Aorta (tissue), 5 donors: ENCODE data around the gene KRCC1. TPM values are rescaled to one million over a fixed set of nuclear protein-coding genes. Genes with fewer than 3 reads are reported as not detected.

Source experiments
- ATAC-seq: fragments of 200-7000 bp; cut with Tn5 transposase; one replicate; pipeline ENCODE4 v1.9.1; 2022; ENCODE audit warnings: moderate library complexity; ENCODE audit not compliant: low FRiP score
- DNase-seq, 2 donors: peaks; one replicate each; pipeline ENCODE4 v3.0.0-alpha.2; 2020
- H3K27ac ChIP-seq, 2 donors: one replicate each; pipeline ENCODE4 v1.5.1; 2013; ENCODE audit warnings: low read length in 2 of 2, mild to moderate bottlenecking in 2 of 2, moderate library complexity in 2 of 2, control low read depth in 1 of 2, inconsistent platforms in 1 of 2, low read depth in 1 of 2
- H3K27me3 ChIP-seq, 2 donors: one replicate each; pipeline ENCODE4 v1.6.1; 2013; ENCODE audit warnings: control low read depth in 1 of 2, low read length in 1 of 2, mild to moderate bottlenecking in 1 of 2, moderate library complexity in 1 of 2; ENCODE audit not compliant: insufficient read depth in 2 of 2, control insufficient read depth in 1 of 2
- H3K36me3 ChIP-seq, 2 donors: one replicate each; pipeline ENCODE4 v1.6.1; 2013; ENCODE audit warnings: control low read depth in 1 of 2, low read length in 1 of 2, mild to moderate bottlenecking in 1 of 2; ENCODE audit not compliant: insufficient read depth in 2 of 2, control insufficient read depth in 1 of 2
- H3K4me1 ChIP-seq, 2 donors: one replicate each; pipeline ENCODE4 v1.6.1; 2013; ENCODE audit warnings: low read length in 2 of 2, control low read depth in 1 of 2, mild to moderate bottlenecking in 1 of 2, moderate library complexity in 1 of 2; ENCODE audit not compliant: insufficient read depth in 2 of 2, control insufficient read depth in 1 of 2
- H3K4me3 ChIP-seq, 2 donors: one replicate each; pipeline ENCODE4 v1.5.1; 2013; ENCODE audit warnings: low read length in 2 of 2, control low read depth in 1 of 2, mild to moderate bottlenecking in 1 of 2
- H3K9me3 ChIP-seq: one replicate; pipeline ENCODE4 v1.6.1; 2013; ENCODE audit warnings: mild to moderate bottlenecking, low read length; ENCODE audit not compliant: control insufficient read depth
- WGBS, 2 donors: extraction: QIAGEN DNeasy Blood & Tissue Kit; methylation state at CpG; one replicate each; pipeline ENCODE4 v1.1.7; 2013; 5-methylcytosine and 5-hydroxymethylcytosine counted together
- intact Hi-C, 2 donors: fragments of 100-400 bp; cut with DNase I; formaldehyde crosslinking; loops; one replicate each; pipeline versions ENCODE4 v1.14.2 to v1.15.0; 2022
- polyA plus RNA-seq, 2 donors: library from polyadenylated mRNA; stranded (reverse); fragments of 200-250 nt; gene quantifications; one replicate each; pipeline ENCODE4 v1.2.3, GENCODE V29; 2013
- total RNA-seq, 2 donors: library from RNA; stranded (reverse); fragmentation: NEBNext Ultra II Directional; extraction: Animal tissue kit (Norgen Biotek cat#: 25700); gene quantifications; one replicate each; pipeline ENCODE4 v1.2.1, GENCODE V29; 2021
- donor health status: healthy with polysubstance abuse.
- donor health status: Bipolar disorder and iron deficiency.
- donor health status: DM: no; HTN: no; CAD: no.
- donor health status: DM: no; HTN: no; CAD: no.
- donor health status: DM: yes; HTN: yes; CAD: no.

Gene KRCC1
- total and polyA plus RNA-seq, 4 donors = 16.0 to 35.6 (median 24.6) TPM

DNA sequence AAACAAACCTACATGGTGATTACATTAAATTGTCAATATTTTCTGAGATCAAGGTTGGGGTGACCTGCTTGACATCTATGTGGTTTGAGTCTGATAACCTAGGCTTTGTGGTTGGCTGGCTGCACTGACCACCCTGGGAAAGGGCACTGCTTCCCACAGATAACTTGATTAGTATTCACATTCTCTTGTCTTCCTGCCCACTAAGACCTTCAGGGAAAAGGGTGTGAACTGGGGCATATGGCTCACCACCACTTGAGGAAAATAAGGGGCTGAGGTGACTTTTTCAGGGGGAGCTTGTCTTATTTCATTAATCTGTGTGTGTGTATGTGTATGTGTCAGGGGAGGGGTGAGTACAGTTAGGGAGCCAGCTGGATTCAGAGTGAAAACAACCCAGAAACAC lies 13.5 kb upstream of the KRCC1 start:
- H3K4me3 ChIP-seq = no peak overlapping the region
- no peak overlapping the region for H3K27ac ChIP-seq
- no peak for DNase-seq
- ATAC-seq = no peak
- intact Hi-C loops = no loop called here
- no peaks in the 10 kb centered on the region for H3K36me3 ChIP-seq
- H3K27me3 ChIP-seq = no peaks in the 10 kb centered on the region
- peaks cover under 1% of the 10 kb centered on the region for H3K9me3 ChIP-seq
- H3K4me1 ChIP-seq = no peaks in the 10 kb centered on the region

DNA sequence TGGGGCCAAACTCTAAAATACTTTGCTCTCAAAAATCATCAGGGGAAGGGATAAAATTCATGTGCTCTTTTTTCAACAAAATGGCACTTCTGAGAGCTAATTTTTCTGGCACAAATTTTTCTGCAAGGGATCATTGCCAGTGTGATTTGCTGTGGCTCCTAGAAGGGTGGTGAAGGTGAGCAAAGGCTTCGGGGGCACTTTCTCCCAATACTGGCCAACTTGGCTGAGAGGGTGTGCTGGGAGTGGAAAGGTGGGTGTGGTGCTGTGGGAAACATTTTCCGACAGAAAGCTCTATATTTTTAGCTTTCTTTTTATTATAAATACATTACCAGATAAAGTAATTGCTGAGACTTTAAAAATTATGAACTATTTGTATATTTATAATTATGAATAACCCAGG lies 12.5 kb upstream of the KRCC1 start:
- no peak overlapping the region for H3K27ac ChIP-seq

GRCh38 chr2:88067598-88067997 lies 12.0 kb upstream of the KRCC1 start, which contains the start of gene SMYD1:
SMYD1 (plus strand) TSS chr2:88067825; CDS start chr2:88067865, 40 bp downstream.
- intact Hi-C loops = no loop called here
- DNase-seq = no peak
- H3K4me3 ChIP-seq = no peak within 1 kb of the TSS
- H3K36me3 ChIP-seq = no peaks in the 10 kb centered on the region
- WGBS, 2 donors = 48 to 62% methylated on average over 8 of the region's 8 CpGs
- H3K4me1 ChIP-seq = no peaks in the 10 kb centered on the region
- ATAC-seq = no peak
- H3K27ac ChIP-seq = no peak within 1 kb of the TSS
- H3K9me3 ChIP-seq = no peaks in the 10 kb centered on the region
- no peaks in the 10 kb centered on the region for H3K27me3 ChIP-seq

More for the DNA sequence above, 12.5 kb upstream of the KRCC1 start:
- 34 to 45% methylated on average over 2 of the region's 2 CpGs for WGBS, 2 donors
- no peaks in the 10 kb centered on the region for H3K27me3 ChIP-seq
- no peaks in the 10 kb centered on the region for H3K4me1 ChIP-seq
- H3K36me3 ChIP-seq = no peaks in the 10 kb centered on the region
- ATAC-seq (no peak), DNase-seq (no peak)
- intact Hi-C loops = no loop called here
- no peak overlapping the region for H3K4me3 ChIP-seq
- no peaks in the 10 kb centered on the region for H3K9me3 ChIP-seq

DNA sequence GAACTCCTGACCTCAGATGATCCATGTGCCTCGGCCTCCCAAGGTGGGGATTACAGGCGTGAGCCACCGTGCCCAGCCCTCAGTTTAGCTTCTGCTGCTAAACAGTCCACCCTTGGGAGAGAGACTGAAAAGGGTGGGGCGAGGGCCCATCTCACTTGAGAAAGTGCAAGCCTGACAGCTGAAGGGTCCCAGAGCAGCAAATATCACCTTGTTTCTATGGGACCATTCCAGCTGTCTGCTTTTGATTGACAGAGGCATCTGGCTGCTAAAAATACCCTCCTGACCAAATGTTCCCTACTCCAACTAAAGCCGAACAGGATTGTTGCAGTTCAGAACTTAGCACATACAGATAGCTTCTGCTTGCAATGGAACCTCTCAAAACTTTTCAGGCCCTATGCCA lies 11.6 kb upstream of the KRCC1 start:
- no peak overlapping the region for H3K4me3 ChIP-seq
- WGBS, 2 donors = 69 to 72% methylated on average over 5 of the region's 5 CpGs
- no peak overlapping the region for H3K27ac ChIP-seq
- H3K27me3 ChIP-seq = no peaks in the 10 kb centered on the region
- intact Hi-C loops = no loop called here
- H3K9me3 ChIP-seq = no peaks in the 10 kb centered on the region
- ATAC-seq = no peak
- no peaks in the 10 kb centered on the region for H3K4me1 ChIP-seq
- no peaks in the 10 kb centered on the region for H3K36me3 ChIP-seq
- DNase-seq = no peak

GRCh38 chr2:88066543-88066942 lies 11.0 kb upstream of the KRCC1 start:
- Histone ChIP-seq H3K27me3 (no peaks in the 10 kb centered on the region), H3K4me1 (no peaks in the 10 kb centered on the region), H3K9me3 (no peaks in the 10 kb centered on the region), H3K27ac (no peak overlapping the region), H3K4me3 (no peak overlapping the region), H3K36me3 (no peaks in the 10 kb centered on the region)
- intact Hi-C loops = no loop called here
- WGBS, 2 donors = 39 to 40% methylated on average over 4 of the region's 4 CpGs
- ATAC-seq = no peak
- no peak for DNase-seq

DNA sequence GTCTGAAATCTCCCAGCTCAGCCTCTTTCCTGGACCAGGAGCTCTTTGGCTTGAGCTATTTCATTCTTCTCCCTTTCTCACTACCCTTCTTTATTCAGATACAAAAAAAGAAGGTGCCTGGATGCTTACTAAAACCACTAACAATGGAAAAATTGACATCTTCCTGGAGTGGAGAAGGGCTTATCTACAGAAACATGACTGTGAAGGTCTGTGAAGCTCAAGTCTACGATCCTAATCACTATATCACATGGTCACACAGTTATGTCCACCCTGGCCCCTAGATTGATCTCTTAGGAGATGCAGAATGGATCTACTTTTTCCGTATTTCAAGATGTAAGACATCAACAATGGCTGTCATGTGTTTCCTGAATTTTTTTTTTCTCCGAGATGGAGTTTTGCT lies 5.7 kb upstream of the KRCC1 start:
- Histone ChIP-seq H3K27ac (no peak overlapping the region), H3K4me3 (no peak overlapping the region), H3K36me3 (no peaks in the 10 kb centered on the region), H3K9me3 (no peaks in the 10 kb centered on the region), H3K27me3 (no peaks in the 10 kb centered on the region), H3K4me1 (no peaks in the 10 kb centered on the region)
- 92 to 95% methylated on average over 3 of the region's 3 CpGs for WGBS, 2 donors
- intact Hi-C loops = loop anchor here in 1 of 2 donors (2.0 kb wide), 1 partner anchor 126 kb away; no protein-coding TSS in a partner anchor
- ATAC-seq = no peak
- no peak for DNase-seq

GRCh38 chr2:88060907-88061275 lies 5.3 kb upstream of the KRCC1 start:
- no peak for DNase-seq
- H3K4me1 ChIP-seq = no peaks in the 10 kb centered on the region
- intact Hi-C loops = loop anchor here in 1 of 2 donors (2.0 kb wide), 1 partner anchor 126 kb away; no protein-coding TSS in a partner anchor
- no peaks in the 10 kb centered on the region for H3K36me3 ChIP-seq
- H3K27me3 ChIP-seq = no peaks in the 10 kb centered on the region
- no peak overlapping the region for H3K27ac ChIP-seq
- no peaks in the 10 kb centered on the region for H3K9me3 ChIP-seq
- WGBS, 2 donors = 78 to 83% methylated on average over 2 of the region's 2 CpGs
- no peak for ATAC-seq
- H3K4me3 ChIP-seq = no peak overlapping the region

GRCh38 chr2:88059979-88060906 lies 4.7 kb upstream of the KRCC1 start:
- Histone ChIP-seq H3K27ac (no peak overlapping the region), H3K36me3 (no peaks in the 10 kb centered on the region), H3K4me1 (no peaks in the 10 kb centered on the region), H3K27me3 (no peaks in the 10 kb centered on the region), H3K4me3 (no peak overlapping the region), H3K9me3 (no peaks in the 10 kb centered on the region)
- no peak for ATAC-seq
- 55 to 57% methylated on average over 5 of the region's 5 CpGs for WGBS, 2 donors
- DNase-seq = no peak
- intact Hi-C loops = loop anchor here in 1 of 2 donors (2.0 to 5.0 kb wide), 2 partner anchors 102 to 127 kb away; no protein-coding TSS in a partner anchor

GRCh38 chr2:88058191-88058590 lies 2.6 kb upstream of the KRCC1 start:
- H3K9me3 ChIP-seq = no peaks in the 10 kb centered on the region
- H3K27ac ChIP-seq = no peak overlapping the region
- DNase-seq (no peak), ATAC-seq (no peak)
- H3K4me3 ChIP-seq = no peak overlapping the region
- H3K36me3 ChIP-seq = no peaks in the 10 kb centered on the region
- H3K4me1 ChIP-seq = peaks cover 2 to 4% of the 10 kb centered on the region in 2 donors
- H3K27me3 ChIP-seq = no peaks in the 10 kb centered on the region
- 92 to 93% methylated on average over 5 of the region's 5 CpGs for WGBS, 2 donors
- intact Hi-C loops = loop anchor here in 1 of 2 donors (5.0 kb wide), 1 partner anchor 104 kb away; no protein-coding TSS in a partner anchor
